Esophagus squamous epithelium (tissue), 4 donors: Measurements from ENCODE around the gene BICRAL.

Experiments
- CTCF ChIP-seq, 6 experiments: fragments of 450-650 bp in 4 of 6; fragments of 200-600 bp in 2 of 6; sonication (generic) in 2 of 6; IDR thresholded peaks; one replicate each; pipeline ENCODE4 v1.5.1; 2016 to 2019; ENCODE audit warnings: antibody characterized with exemption in 6 of 6, mild to moderate bottlenecking in 4 of 6, moderate library complexity in 4 of 6
- POLR2A ChIP-seq, 4 donors: fragments of 450-650 bp; IDR thresholded peaks; one replicate each; pipeline ENCODE4 v1.6.1; 2017; ENCODE audit warnings: antibody characterized with exemption in 4 of 4, mild to moderate bottlenecking in 4 of 4, moderate library complexity in 3 of 4

GRCh38 chr6:42877695-42878094 lies 95.8 kb downstream of the BICRAL start:
- TF ChIP-seq CTCF (IDR thresholded peaks at IDR 0.05) (no peak), POLR2A (IDR thresholded peaks at IDR 0.05) (no peak)
